HG03135 (cell line): ENCODE results near the gene STAT5A.

Source experiments
- ATAC-seq: cut with Tn5 transposase; IDR thresholded peaks from one replicate; pipeline ENCODE4 v1.9.1; 2021; ENCODE audit warnings: mild to moderate bottlenecking, moderate library complexity; ENCODE audit not compliant: unreplicated experiment

Gene STAT5A

GRCh38 chr17:42266918-42267766, 21.2 kb upstream of the STAT5A start:
- ATAC-seq, result no peak

DNA sequence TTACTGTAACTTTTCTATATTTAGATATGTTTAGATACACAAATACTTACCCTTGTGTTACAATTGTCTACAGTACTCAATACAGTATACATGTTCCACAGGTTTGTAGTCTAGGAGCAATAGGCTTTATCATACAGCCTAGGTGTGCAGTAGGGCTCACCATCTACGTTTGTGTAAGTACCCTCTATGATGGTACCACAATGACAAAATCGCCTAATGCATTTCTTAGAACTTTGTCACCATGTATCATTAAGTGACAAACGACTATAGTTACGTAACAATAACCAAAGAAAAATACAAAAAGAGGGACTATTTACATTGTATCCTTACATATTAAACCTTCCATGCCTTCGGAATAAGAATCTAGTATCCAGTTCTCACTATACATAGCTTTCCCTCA, 20.1 kb upstream of the STAT5A start:
- ATAC-seq, result no peak

DNA sequence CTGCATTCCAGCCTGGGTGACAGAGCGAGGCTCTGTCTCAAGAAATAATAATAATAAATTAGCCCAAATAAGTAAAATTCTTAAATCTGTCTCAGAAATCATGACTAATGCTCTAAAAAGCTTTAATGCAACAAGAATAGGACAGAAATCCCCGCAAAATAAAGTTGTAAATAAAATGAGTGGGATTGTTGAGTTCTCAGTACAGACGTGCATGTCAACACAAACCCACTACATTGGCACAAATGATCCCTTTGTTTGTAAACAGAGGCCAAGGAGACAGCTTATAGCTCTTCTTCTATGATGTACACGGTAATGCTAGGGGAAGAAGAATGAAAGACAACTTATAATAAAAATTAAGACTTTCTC, 18.1 kb upstream of the STAT5A start:
- ATAC-seq, result no peak

DNA sequence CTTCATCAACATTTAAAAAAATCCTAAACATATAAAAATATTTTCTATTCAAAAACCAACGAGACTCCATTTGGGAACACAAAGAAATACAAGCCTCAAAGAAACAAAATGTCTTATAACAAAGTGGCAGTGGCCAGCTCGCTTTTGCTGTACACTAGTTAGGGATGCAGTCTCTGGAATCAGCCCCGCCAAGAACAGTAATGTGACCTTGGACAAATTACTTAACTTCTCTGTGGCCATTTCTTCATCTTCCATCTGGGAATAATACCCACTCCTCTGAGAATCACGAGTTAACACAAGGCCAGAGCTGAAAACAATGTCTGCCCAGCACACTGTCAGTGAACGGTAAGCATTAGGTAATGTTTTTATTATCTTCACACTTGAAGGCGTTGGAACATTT, 17.7 kb upstream of the STAT5A start:
- no peak for ATAC-seq

DNA sequence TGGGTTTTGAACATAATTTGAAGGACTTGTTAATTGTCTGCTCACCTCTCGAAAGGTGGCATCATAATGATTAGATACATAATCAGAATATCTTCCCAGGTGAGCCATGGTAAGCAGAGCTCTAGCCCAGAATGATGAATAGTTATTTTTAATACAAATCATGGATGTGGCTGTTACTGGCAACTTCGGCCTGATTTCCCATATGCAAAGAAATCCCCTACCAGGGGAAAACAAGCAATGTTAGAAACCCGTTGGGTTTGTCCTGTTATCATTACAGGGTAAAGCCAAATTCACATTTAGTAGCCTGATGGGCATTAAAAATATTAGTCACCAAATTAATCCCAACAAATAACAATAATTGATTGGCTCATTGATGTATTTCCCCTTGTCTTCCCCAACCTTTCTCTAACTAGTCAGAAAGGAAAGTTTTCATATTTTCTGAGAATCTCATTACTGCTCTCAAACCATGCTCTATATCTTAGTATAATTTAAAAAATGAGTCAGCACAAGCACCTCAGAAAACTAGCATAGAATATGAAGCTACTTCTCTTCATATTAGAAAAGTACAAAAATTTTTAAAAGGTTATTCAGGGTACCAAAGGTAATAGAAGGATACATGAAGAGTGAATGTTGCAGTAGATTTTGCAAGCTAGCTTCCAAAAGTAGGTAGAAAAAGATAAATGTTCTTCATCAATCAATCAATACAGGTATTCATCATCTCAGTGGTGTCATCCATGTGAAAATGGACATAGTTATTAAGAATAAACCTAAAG, 17.1 kb upstream of the STAT5A start:
- no peak for ATAC-seq

GRCh38 chr17:42271779-42272035, 16.6 kb upstream of the STAT5A start:
- no peak for ATAC-seq

- no peak for ATAC-seq
Measured at GRCh38 chr17:42272162-42272907, 16.0 kb upstream of the STAT5A start.

GRCh38 chr17:42273474-42274252, 14.6 kb upstream of the STAT5A start:
- no peak for ATAC-seq

GRCh38 chr17:42274253-42274542, 14.1 kb upstream of the STAT5A start:
- ATAC-seq, result no peak

- no peak for ATAC-seq
Measured at GRCh38 chr17:42274812-42275526, 13.3 kb upstream of the STAT5A start.

DNA sequence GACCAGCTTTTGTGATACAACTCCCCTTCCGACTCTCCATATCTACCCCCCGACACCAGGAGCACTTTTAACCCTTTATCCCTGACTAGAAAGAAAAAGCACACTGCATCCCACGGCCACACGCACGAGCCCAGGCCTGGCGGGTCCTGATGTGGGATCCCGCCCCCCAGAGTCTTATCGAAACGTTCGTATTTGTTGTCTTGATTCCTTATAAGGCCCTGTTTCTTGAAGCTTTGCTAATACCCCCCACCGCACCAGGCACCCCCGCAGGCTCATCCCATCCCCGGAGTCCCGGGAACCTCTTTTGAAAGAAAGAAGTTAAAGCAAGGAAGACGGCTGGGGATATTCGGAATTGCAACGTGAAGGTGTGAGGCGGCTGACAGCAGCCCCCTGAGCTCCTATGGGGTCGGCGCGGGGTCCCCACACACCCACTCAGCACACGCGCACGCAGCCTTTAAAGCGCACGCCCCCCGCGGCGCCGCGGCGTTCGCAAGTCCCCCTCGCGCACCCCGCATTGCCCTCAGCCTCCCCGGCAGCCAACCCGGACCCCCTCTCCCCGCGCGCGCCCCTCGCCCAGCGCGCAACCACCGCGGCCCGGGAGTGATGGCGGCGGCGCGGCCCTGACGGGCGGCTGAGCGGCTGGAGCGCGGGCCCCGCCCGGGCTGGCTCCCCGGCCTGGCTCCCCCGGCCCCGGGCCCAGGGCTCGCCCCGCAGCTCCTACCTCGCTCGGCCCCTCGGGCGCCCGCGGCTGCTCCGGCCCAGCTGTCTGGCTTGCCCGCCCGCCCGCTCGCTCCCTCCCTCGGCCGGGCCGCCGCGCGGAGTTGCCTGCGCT, 12.6 kb upstream of the STAT5A start:
- ATAC-seq, result peak; percentile 15

DNA sequence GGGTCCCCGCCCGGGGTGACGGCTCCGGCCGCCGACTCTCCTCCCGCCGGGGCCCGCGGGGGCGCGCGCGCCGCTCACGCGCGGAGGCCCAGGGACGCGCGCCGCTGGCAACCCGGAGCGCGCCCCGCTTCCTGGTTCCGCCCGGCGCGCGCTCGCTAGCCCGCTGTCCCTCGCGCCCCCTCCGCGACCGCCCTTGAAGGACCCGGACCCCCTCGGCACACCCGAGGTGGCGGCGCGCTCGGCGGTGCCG, 12.0 kb upstream of the STAT5A start, which contains the start of gene STAT5B:
Gene STAT5B (minus strand): TSS at position 33 of the 250 bp plus-strand sequence. CDS start 44,264 bp downstream, outside the sequence.
- ATAC-seq, result peak; percentile 61

DNA sequence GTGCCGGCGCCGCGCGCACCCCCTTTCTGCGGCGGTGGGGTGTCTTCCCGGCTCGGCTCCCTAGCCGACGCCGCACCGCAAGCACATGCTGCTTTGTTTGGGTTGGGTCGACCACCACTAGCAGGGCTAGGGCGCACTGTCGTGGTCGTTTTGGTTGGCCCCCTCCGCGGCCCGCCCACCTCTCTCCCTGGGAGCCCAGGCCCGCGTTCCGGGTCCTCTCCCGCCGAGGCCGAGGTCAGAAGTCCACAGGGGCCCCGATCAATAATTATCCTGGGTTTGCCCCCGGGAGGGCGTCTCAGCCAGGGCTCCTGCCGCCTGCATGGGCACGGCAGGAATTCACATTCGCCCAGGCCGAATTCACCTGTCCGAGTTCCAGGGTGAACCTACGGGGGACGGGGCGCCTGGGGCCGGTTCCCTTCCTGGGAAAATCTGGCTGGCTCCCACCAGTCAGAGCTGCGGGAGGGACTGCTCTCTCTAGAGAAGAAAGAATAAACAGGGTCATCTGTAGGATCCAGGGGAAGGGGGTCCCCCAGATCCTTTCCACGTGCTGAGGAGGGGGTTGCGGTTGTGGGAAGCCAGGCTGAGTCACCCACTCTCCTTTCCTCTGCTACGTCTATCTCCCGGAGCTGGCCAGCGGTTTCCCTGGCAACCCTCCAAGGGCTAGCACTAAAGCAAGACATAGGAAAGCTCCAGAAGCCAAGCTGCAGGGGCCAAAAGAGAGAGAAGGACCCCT, 11.5 kb upstream of the STAT5A start:
- ATAC-seq, result peak; percentile 18

- ATAC-seq, result no peak
Measured at GRCh38 chr17:42277342-42277712, 11.0 kb upstream of the STAT5A start.

DNA sequence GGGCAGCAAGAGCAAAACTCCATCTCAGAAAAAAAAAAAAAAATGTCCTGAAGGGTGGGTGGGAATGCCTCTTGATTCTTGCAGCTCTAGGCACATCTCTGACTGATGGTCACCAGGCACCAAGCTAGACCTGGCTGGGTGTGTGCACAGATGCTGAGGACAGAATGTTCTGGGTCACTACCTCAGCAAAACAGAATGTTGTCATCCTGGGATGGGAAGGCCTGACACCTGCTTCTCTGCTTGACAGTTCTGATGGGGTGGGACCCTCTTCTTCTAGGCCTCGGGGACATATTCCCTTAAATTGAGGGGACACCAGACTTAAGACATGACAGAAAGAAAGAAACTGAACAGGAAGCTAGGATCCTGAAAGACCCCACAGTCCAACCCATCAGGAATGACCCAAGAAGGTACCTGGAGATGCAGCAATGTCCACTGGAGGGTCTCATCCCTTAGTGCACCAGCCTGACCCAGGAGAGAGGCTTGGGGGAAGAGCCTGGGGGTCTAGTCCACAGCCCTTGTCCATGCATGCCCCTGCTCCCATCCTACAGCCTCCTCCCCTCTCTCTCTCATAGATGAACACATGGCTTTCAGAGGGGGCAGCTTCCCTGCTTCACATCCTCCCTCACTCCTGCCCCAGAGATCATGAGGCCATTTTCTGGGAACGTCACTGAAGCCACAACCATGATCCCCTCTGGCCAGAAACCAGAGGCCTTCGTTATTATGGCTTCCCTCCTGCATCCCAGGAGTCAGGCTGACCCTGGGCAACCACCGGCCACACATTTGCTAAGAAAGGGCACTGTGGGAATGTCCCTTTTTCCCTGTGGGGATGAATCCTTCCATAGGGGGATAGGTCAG, 8.3 kb upstream of the STAT5A start:
- no peak for ATAC-seq

- no peak for ATAC-seq
Measured at GRCh38 chr17:42281571-42282096, 6.7 kb upstream of the STAT5A start.

- ATAC-seq, result no peak
Measured at GRCh38 chr17:42282478-42283080, 5.7 kb upstream of the STAT5A start.
